PC-9 (cell line): ENCODE measurements around the gene APOBEC3C. TPM values are rescaled to one million over a fixed set of nuclear protein-coding genes. Genes with fewer than 3 reads are reported as not detected.
"Not testable (repeated sequence)": the region's sequence is repeated elsewhere in the genome, so short reads cannot be mapped to it uniquely, and the experiment has no call there.

Experiments used
- BruUV-seq: library from RNA; stranded (reverse); fragments of 400-500 nt; replicated peaks from 2 replicates; lab custom pipeline; 2021; lab: Mats Ljungman, UMichigan
- CTCF ChIA-PET: fragments of 300-600 bp; sonication (Branson Sonifier 250); formaldehyde crosslinking; loops from one replicate; lab custom pipeline; 2022; ENCODE audit warnings: antibody characterized with exemption; lab: Charles Lee
- POLR2A ChIA-PET: fragments of 300-600 bp; sonication (Branson Sonifier 250); formaldehyde crosslinking; loops from one replicate; lab custom pipeline; 2022; ENCODE audit warnings: antibody characterized with exemption; ENCODE audit not compliant: unreplicated experiment; lab: Charles Lee
- DNase-seq, 2 experiments: peaks; one replicate each; pipeline versions ENCODE4 v3.0.0 to v3.0.0-alpha.2; 2015 to 2022; ENCODE audit warnings: mixed read lengths in 1 of 2
- H2AFZ ChIP-seq: fragments of 200-600 bp; sonication (generic); 2 replicates; pipeline ENCODE4 v1.8.1; 2017; ENCODE audit warnings: antibody characterized with exemption
- H3F3A ChIP-seq: fragments of 200-600 bp; sonication (generic); 2 replicates; pipeline ENCODE4 v1.8.1; 2017; ENCODE audit warnings: antibody characterized with exemption, mild to moderate bottlenecking, low read depth; ENCODE audit not compliant: insufficient read depth
- H3K27ac ChIP-seq: fragments of 200-600 bp; sonication (generic); 2 replicates; pipeline ENCODE4 v1.6.1; 2016; ENCODE audit warnings: mixed run types
- H3K27me3 ChIP-seq: fragments of 200-600 bp; sonication (generic); 2 replicates; pipeline ENCODE4 v1.6.1; 2016; ENCODE audit warnings: low read depth, mixed run types; ENCODE audit not compliant: insufficient read depth
- H3K36me3 ChIP-seq: fragments of 200-600 bp; sonication (generic); 2 replicates; pipeline ENCODE4 v1.6.1; 2016; ENCODE audit warnings: low read depth, mixed run types
- H3K4me1 ChIP-seq: fragments of 200-600 bp; sonication (generic); replicated peaks from 2 replicates; pipeline ENCODE4 v1.6.1; 2016; ENCODE audit warnings: mixed run types; ENCODE audit not compliant: insufficient read depth
- H3K4me2 ChIP-seq: fragments of 200-600 bp; sonication (generic); 2 replicates; pipeline ENCODE4 v1.6.1; 2017; ENCODE audit warnings: mixed run types
- H3K4me3 ChIP-seq: fragments of 200-600 bp; sonication (generic); 2 replicates; pipeline ENCODE4 v1.6.1; 2016; ENCODE audit warnings: mixed run types
- H3K79me2 ChIP-seq: fragments of 200-600 bp; sonication (generic); 2 replicates; pipeline ENCODE4 v1.6.1; 2017; ENCODE audit warnings: low read depth, mixed run types
- H3K9me2 ChIP-seq: fragments of 200-600 bp; sonication (generic); 2 replicates; pipeline ENCODE4 v1.8.1; 2017; ENCODE audit warnings: mild to moderate bottlenecking; ENCODE audit not compliant: insufficient read depth
- H3K9me3 ChIP-seq: fragments of 200-600 bp; sonication (generic); 2 replicates; pipeline ENCODE4 v1.8.1; 2016; ENCODE audit warnings: low read depth; ENCODE audit not compliant: insufficient read depth
- H4K20me1 ChIP-seq: fragments of 200-600 bp; sonication (generic); 2 replicates; pipeline ENCODE4 v1.8.1; 2017; ENCODE audit not compliant: insufficient read depth
- CTCF ChIP-seq: fragments of 200-600 bp; sonication (generic); conservative IDR thresholded peaks from 2 replicates; pipeline ENCODE4 v1.6.1; 2017; ENCODE audit warnings: mixed run types, antibody characterized with exemption, mild to moderate bottlenecking, moderate library complexity
- EZH2 ChIP-seq: fragments of 200-600 bp; sonication (generic); IDR thresholded peaks from 2 replicates; pipeline ENCODE4 v1.8.0; 2017; ENCODE audit warnings: antibody characterized with exemption, low read depth
- intact Hi-C: fragments of 100-400 bp; cut with micrococcal nuclease; formaldehyde crosslinking; loops from one replicate; pipeline ENCODE4 v1.10.0; 2022; ENCODE audit not compliant: unreplicated experiment
- total RNA-seq: library from RNA; stranded (reverse); gene quantifications from 2 replicates; pipeline ENCODE4 v1.2.3, GENCODE V29; 2021

The APOBEC3C gene
- total RNA-seq, 1 experiment from 2014 or later: 64.6 TPM

- Histone ChIP-seq H2AFZ (no peak overlapping the region), H3F3A (peaks cover 20% of the 10 kb centered on the region), H3K27ac (no peak overlapping the region), H3K9me2 (no peaks in the 10 kb centered on the region), H3K36me3 (peaks cover 11% of the 10 kb centered on the region), H3K4me2 (no peak overlapping the region), H4K20me1 (no peaks in the 10 kb centered on the region), H3K27me3 (no peaks in the 10 kb centered on the region), H3K79me2 (peaks cover 14% of the 10 kb centered on the region), H3K4me3 (no peak overlapping the region), H3K9me3 (peaks cover 13% of the 10 kb centered on the region), H3K4me1 (peaks cover 39% of the 10 kb centered on the region)
- POLR2A ChIA-PET: interaction anchor here (0.6 kb wide), 1 partner anchor 103 kb away, joined by 5 read pairs; no protein-coding TSS in a partner anchor
- BruUV-seq: no TSS peak
- CTCF ChIA-PET: interaction anchor here (0.8 kb wide), 1 partner anchor 36 kb away, joined by 4 read pairs; no protein-coding TSS in a partner anchor
- TF ChIP-seq EZH2 (no peak), CTCF (no peak)
- intact Hi-C loops: loop anchor here (10.0 kb wide), 1 partner anchor 233 kb away; the partner anchor contains the start of gene SUN2
- no peak for DNase-seq
Observed at GRCh38 chr22:38987171-38987895, 26.7 kb upstream of the APOBEC3C start.

GRCh38 chr22:38989466-38989865 lies 24.6 kb upstream of the APOBEC3C start:
- TF ChIP-seq CTCF: no peak
- TF ChIP-seq EZH2: no peak
- peaks cover 18% of the 10 kb centered on the region for H3K4me1 ChIP-seq
- H3K36me3 ChIP-seq: no peaks in the 10 kb centered on the region
- H3K4me2 ChIP-seq: no peak overlapping the region
- ChIA-PET POLR2A (no interaction called here), CTCF (no interaction called here)
- no peak overlapping the region for H2AFZ ChIP-seq
- H3K79me2 ChIP-seq: no peaks in the 10 kb centered on the region
- no peak overlapping the region for H3K4me3 ChIP-seq
- H4K20me1 ChIP-seq: no peaks in the 10 kb centered on the region
- intact Hi-C loops: loop anchor here (10.0 kb wide), 1 partner anchor 235 kb away; the partner anchor contains the start of gene SUN2
- H3K9me3 ChIP-seq: no peaks in the 10 kb centered on the region
- no peak overlapping the region for H3K27ac ChIP-seq
- no peak for DNase-seq
- no peaks in the 10 kb centered on the region for H3K9me2 ChIP-seq
- H3F3A ChIP-seq: peaks cover 7% of the 10 kb centered on the region
- no TSS peak for BruUV-seq
- no peaks in the 10 kb centered on the region for H3K27me3 ChIP-seq

GRCh38 chr22:38992871-38993371 lies 21.1 kb upstream of the APOBEC3C start:
- H3K4me2 ChIP-seq, BruUV-seq, H2AFZ ChIP-seq, H3K79me2 ChIP-seq, H4K20me1 ChIP-seq, DNase-seq, POLR2A ChIA-PET, intact Hi-C loops, CTCF ChIA-PET, H3K9me3 ChIP-seq, H3K4me3 ChIP-seq, H3K36me3 ChIP-seq, H3K27ac ChIP-seq, H3K9me2 ChIP-seq, H3F3A ChIP-seq, H3K27me3 ChIP-seq, H3K4me1 ChIP-seq: not testable (repeated sequence)
